Skeletal muscle cell (primary cell): Measurements from ENCODE around the gene SPECC1.
"Not testable (repeated sequence)": the region's sequence is repeated elsewhere in the genome, so short reads cannot be mapped to it uniquely, and the experiment has no call there.

Experiments used
- DNase-seq: peaks from one replicate; pipeline ENCODE4 v3.0.0-alpha.2; 2010; ENCODE audit warnings: low read depth
- H3K4me3 ChIP-seq: 2 replicates; pipeline ENCODE4 v1.5.1; 2011; ENCODE audit warnings: low read depth, mild to moderate bottlenecking, control low read depth, low read length, moderate library complexity

Gene SPECC1

GRCh38 chr17:20189979-20190378 is 180.8 kb downstream of the SPECC1 start:
- DNase-seq, result no peak
- no peak overlapping the region for H3K4me3 ChIP-seq

DNA sequence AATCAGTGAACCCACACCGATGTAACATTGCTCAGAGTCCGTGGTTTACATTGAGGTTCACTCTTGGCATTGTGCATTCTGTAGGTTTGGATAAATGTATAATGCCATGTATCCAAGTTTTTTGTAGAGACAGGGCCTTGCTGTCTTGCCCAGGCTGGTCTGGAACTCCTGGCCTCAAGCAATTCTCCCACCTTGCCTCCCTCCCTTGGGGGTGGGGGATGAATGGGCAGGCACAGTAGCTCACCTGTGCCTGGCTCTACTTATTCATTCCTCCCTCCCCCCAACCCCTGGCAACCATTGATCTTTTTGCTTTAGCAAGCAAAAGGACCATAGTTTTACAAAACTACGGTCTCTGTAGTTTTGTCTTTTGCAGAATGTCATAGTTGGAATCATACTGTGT is 181.4 kb downstream of the SPECC1 start:
- DNase-seq, result no peak
- H3K4me3 ChIP-seq, result no peak overlapping the region

GRCh38 chr17:20191056-20191455 is 181.9 kb downstream of the SPECC1 start:
- DNase-seq, result peak; percentile 81
- H3K4me3 ChIP-seq, result no peak overlapping the region

GRCh38 chr17:20196286-20196685 is 187.1 kb downstream of the SPECC1 start:
- not testable (repeated sequence) for H3K4me3 ChIP-seq, DNase-seq

DNA sequence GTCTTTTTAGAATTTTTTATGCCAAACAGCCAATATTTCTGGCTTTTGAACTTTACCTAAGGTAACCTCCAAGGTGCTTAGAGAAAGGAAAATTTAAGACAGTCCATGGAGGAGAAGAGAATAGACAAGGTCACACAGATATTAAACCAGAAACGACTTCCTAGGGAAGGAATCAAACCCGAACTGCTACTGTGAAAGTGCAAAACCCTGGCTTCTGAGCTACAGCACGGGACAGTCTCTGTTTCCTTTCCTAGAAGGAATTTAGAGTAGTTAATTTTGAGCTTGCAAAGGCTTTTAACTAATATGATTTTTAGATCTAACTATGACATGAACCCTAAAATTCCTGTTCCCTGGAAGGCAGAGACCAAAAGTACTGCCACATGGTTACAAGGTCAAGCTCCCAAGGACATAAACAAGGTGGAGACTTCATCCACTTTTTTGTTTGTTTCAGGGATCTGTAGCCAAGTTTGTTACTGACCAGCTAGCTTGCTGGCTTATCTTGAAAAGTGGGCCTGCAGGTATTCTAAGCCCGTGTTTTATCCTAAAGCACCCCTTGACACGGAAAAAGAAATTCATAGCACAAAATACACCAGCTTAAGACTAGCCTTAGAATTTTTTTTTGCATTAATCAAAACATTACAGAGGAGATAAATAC is 188.2 kb downstream of the SPECC1 start:
- DNase-seq, result no peak
- no peak overlapping the region for H3K4me3 ChIP-seq

- no peak overlapping the region for H3K4me3 ChIP-seq
- DNase-seq, result no peak
These were observed 191.0 kb downstream of the SPECC1 start for GRCh38 chr17:20200016-20200795.

DNA sequence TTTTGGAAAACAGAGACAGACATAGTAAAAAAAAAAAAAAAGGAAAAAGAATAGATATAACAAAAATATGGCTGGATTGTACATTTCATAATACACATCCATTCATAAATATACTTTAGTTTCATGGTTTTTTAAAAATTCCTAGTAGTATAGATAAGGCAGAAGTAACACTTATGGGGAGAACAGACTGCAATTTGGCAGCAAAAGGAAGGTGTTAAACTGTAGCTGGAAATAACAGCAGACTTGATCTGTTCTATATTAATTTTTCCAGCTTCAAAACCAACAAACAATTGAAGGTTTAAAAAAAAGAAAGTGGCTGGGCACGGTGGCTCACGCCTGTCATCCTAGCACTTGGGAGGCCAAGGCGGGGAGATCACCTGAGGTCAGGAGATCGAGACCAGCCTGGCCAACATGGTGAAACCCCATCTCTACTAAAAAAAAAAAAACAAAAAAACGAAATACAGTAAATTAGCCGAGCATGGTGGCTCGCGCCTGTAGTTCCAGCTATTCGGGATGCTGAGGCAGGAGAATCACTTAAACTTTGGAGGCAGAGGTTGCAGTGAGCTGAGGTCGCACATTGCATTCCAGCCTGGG is 191.8 kb downstream of the SPECC1 start:
- DNase-seq, result no peak

GRCh38 chr17:20202141-20202621 is 193.0 kb downstream of the SPECC1 start:
- no peak for DNase-seq
- H3K4me3 ChIP-seq, result no peak overlapping the region

More for the DNA sequence above, 191.8 kb downstream of the SPECC1 start:
- H3K4me3 ChIP-seq, result no peak overlapping the region

DNA sequence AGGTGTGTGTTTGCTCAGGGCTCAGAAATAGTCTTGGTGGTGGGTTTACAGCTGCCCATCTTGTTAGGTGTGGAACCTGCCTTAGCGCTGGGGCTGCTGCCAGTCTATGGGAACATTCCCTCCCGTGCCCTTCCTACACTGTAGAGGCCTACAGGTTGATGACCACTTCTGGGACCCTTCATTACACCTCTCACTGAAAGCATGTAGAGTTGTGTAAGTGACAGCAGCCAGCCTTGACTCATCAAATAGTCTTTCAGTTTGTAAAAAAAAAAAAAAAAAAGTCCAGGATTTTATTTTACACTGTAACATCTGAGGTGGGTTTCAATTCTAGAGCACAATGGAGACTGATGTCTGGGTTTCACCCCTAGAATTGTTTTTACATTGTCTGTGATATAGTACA is 193.9 kb downstream of the SPECC1 start:
- no peak for DNase-seq

DNA sequence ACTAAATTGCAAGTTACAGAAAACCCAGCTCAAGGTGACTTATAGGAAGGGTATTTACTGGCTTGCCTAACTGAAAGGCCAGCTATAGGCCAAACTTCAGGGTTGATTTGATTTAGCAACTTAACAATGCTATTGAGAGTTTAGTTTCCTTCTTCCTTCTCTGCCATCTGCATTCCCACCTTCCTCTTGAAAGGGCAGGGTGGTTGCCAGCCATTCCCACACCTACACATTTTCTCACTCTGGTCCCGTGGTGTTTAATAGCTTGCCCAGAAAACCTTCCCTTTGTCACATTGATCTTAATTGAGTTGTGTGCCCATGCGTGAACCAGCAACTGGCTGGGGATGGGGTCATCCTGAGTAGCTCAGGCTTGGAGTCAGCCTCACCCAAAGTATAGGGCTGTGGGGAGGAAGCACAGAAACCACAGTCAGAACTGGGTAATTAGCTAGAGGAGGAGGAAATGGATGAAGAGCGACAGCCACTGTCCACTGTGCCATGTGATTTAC is 194.7 kb downstream of the SPECC1 start:
- no peak overlapping the region for H3K4me3 ChIP-seq
- no peak for DNase-seq

More for the DNA sequence above, 193.9 kb downstream of the SPECC1 start:
- H3K4me3 ChIP-seq, result no peak overlapping the region

DNA sequence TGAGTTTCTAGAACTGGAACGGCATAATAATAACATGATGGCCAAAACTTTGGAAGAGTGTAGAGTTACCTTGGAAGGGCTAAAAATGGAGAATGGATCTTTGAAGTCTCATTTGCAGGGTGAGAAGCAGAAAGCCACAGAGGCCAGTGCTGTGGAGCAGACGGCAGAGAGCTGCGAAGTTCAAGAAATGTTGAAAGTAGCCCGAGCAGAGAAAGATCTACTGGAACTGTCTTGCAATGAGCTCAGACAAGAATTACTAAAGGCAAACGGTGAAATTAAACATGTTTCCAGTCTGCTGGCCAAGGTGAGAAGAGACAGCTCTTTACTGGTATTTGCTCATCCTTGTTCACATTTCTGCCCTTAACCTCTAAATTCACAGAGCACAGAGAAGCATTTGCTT is 196.4 kb downstream of the SPECC1 start:
- no peak overlapping the region for H3K4me3 ChIP-seq

DNA sequence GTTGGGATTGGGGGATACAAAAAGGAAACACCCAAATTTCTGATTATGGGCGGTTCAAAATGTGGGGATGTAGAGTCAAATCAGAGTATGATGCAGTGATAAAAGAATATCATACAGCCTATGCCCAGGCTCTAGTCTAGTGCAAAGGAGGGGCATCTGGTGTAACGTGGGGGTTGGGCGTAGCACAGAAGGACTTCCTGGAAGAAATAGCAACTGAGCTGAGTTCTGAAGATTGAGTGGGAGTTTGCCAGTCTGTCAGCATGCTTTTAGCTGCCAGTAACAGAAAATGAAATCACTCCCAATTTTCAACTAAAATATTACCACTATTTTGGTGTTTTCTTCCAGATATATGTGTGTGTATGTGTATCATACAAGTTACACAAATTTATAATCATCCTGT is 196.9 kb downstream of the SPECC1 start:
- DNase-seq, result no peak
- no peak overlapping the region for H3K4me3 ChIP-seq

More for the DNA sequence above, 196.4 kb downstream of the SPECC1 start:
- no peak for DNase-seq

GRCh38 chr17:20206591-20206990 is 197.4 kb downstream of the SPECC1 start:
- DNase-seq, result no peak
- H3K4me3 ChIP-seq, result no peak overlapping the region

DNA sequence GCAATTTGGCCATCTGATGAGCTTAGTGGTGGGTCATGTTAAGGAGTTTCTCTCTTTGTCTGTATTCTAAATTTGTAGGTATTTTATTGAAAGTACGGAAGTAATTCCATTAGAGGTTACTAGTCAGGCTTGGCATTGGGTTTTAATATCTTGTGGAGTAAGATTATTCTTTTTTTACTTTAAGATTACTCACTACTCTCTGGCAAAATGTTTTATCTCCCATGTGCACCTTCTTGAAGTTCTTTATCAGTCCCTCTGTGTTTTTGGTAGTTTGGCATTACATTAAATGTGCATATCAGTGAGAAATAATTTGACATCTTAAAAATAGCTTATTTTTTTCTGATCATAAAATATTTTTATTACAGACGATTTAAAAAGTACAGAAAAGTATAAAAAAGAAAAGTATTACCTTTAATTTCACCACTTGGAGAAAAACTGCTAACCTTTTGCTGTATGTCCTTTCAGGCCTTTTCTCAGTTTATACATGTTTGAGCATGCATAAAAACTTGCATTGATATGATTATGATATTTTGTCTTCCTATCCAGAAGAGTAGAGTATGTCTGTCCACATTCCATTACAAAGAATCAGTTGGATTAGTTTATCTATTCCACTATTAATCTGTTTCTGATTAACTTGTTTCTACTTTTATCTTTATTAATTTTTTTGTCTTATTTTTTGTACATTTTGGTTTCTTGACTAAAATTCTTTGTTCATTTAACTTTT is 198.3 kb downstream of the SPECC1 start:
- DNase-seq, result no peak
- H3K4me3 ChIP-seq, result no peak overlapping the region

DNA sequence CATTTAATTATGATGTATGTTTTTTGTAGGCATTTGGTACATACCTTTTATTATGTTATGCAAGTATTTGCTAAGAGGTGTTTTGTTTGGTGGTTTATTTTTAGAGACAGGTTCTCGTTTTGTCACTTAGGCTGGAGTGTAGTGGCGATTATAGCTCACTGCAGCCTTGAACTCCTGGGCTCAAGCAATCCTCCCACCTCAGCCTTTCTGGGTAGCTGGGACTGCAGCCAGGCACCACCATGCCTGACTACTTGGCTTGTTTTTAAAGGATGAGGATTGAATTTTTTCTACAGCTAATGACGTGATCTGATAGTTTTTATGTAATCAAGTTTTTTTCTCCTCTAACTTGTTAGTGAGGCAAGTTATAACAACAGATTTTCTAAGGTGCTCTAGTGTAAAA is 199.6 kb downstream of the SPECC1 start:
- no peak for DNase-seq

GRCh38 chr17:20210180-20210579 is 201.0 kb downstream of the SPECC1 start:
- no peak for DNase-seq
- H3K4me3 ChIP-seq, result no peak overlapping the region

More for the DNA sequence above, 199.6 kb downstream of the SPECC1 start:
- no peak overlapping the region for H3K4me3 ChIP-seq

- no peak for DNase-seq
- H3K4me3 ChIP-seq, result no peak overlapping the region
These were observed 201.5 kb downstream of the SPECC1 start for GRCh38 chr17:20210614-20211013.

- no peak for DNase-seq
- no peak overlapping the region for H3K4me3 ChIP-seq
These were observed 202.1 kb downstream of the SPECC1 start for GRCh38 chr17:20211246-20211645.

DNA sequence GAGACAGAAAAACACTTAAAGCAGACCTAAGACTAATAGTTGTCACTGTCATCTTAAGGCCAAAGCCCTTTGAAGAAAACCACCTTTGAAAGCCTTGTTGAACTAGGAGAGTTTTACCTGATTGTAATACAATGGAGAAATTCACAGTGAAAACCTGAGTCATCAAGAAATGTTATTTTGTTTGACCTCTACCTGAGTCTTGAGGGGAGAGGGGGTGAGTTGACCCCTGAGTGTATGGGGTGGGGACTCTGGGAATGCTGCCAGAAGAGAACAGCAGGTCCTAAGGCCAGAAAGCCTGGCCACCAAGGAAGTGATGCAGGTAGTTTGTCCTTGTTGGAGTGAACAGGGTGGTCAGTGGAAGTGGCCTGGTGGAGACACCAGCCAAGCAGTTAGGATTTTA is 204.3 kb downstream of the SPECC1 start:
- DNase-seq, result no peak

GRCh38 chr17:20214794-20215193 is 205.6 kb downstream of the SPECC1 start:
- no peak overlapping the region for H3K4me3 ChIP-seq
- no peak for DNase-seq

More for the DNA sequence above, 204.3 kb downstream of the SPECC1 start:
- no peak overlapping the region for H3K4me3 ChIP-seq
